Caco-2 (cell line): Measurements from ENCODE around the gene CRYGN. TPM values are rescaled to one million over a fixed set of nuclear protein-coding genes. Genes with fewer than 3 reads are reported as not detected.

Experiments
- BruUV-seq: library from RNA; stranded (reverse); fragments of 400-500 nt; replicated peaks from 2 replicates; lab custom pipeline; 2021; lab: Mats Ljungman, UMichigan
- CTCF ChIA-PET: fragments of 300-600 bp; sonication (Branson Sonifier 250); formaldehyde crosslinking; loops from one replicate; lab custom pipeline; 2022; ENCODE audit warnings: antibody characterized with exemption; lab: Charles Lee
- POLR2A ChIA-PET: fragments of 300-600 bp; sonication (Branson Sonifier 250); formaldehyde crosslinking; loops from one replicate; lab custom pipeline; 2022; ENCODE audit warnings: antibody characterized with exemption; lab: Charles Lee
- DNase-seq, 2 experiments: peaks; one replicate each; pipeline versions ENCODE4 v3.0.0 to v3.0.0-alpha.2; 2020 to 2022
- H3K27me3 ChIP-seq: replicated peaks from 2 replicates; pipeline ENCODE4 v1.6.0; 2011; ENCODE audit warnings: low read length; ENCODE audit not compliant: control insufficient read depth, insufficient read depth
- H3K36me3 ChIP-seq: 2 replicates; pipeline ENCODE4 v1.5.1; 2011; ENCODE audit warnings: low read length; ENCODE audit not compliant: control insufficient read depth, insufficient read depth
- H3K4me1 ChIP-seq: fragments of 250-450 bp; sonication (Bioruptor Pico); 2 replicates; pipeline ENCODE4 v1.5.1; 2020; ENCODE audit warnings: mild to moderate bottlenecking
- H3K4me3 ChIP-seq: 2 replicates; pipeline ENCODE4 v1.5.1; 2011; ENCODE audit warnings: low read depth, mild to moderate bottlenecking, control low read depth, low read length
- H3K9me3 ChIP-seq: fragments of 250-450 bp; sonication (Bioruptor Pico); 2 replicates; pipeline ENCODE4 v1.5.1; 2020; ENCODE audit warnings: mild to moderate bottlenecking, moderate library complexity
- H3K27ac Mint-ChIP-seq: one replicate; pipeline ENCODE4 v1.8.0; 2022; ENCODE audit warnings: mixed read lengths; ENCODE audit not compliant: unreplicated experiment
- H3K27me3 Mint-ChIP-seq: one replicate; pipeline ENCODE4 v1.8.0; 2022; ENCODE audit warnings: mixed read lengths; ENCODE audit not compliant: insufficient read depth, unreplicated experiment
- H3K36me3 Mint-ChIP-seq: one replicate; pipeline ENCODE4 v1.8.0; 2022; ENCODE audit warnings: mild to moderate bottlenecking, mixed read lengths; ENCODE audit not compliant: insufficient read depth, unreplicated experiment
- H3K4me1 Mint-ChIP-seq: one replicate; pipeline ENCODE4 v1.8.0; 2022; ENCODE audit warnings: low read depth, mixed read lengths; ENCODE audit not compliant: unreplicated experiment
- H3K4me3 Mint-ChIP-seq: one replicate; pipeline ENCODE4 v1.8.0; 2022; ENCODE audit warnings: mild to moderate bottlenecking, moderate library complexity, mixed read lengths; ENCODE audit not compliant: unreplicated experiment
- H3K9me3 Mint-ChIP-seq: one replicate; pipeline ENCODE4 v1.8.0; 2022; ENCODE audit warnings: mixed read lengths; ENCODE audit not compliant: unreplicated experiment
- CTCF ChIP-seq, 2 experiments: fragments of 200-600 bp in 1 of 2; IDR thresholded peaks; 1 replicate in 1 of 2; 2 replicates in 1 of 2; pipeline versions ENCODE4 v1.5.1 to v1.8.0; 2011 to 2022; ENCODE audit warnings: antibody characterized with exemption in 1 of 2, control low read depth in 1 of 2, inconsistent platforms in 1 of 2, low read depth in 1 of 2, low read length in 1 of 2, mild to moderate bottlenecking in 1 of 2, moderate library complexity in 1 of 2; ENCODE audit not compliant: insufficient read depth in 1 of 2, severe bottlenecking in 1 of 2, unreplicated experiment in 1 of 2
- intact Hi-C: fragments of 100-400 bp; cut with micrococcal nuclease; formaldehyde crosslinking; loops from one replicate; pipeline ENCODE4 v1.10.0; 2022; ENCODE audit not compliant: unreplicated experiment
- total RNA-seq: library from RNA; stranded (reverse); gene quantifications from 2 replicates; pipeline ENCODE4 v1.2.3, GENCODE V29; 2022

CRYGN gene
- total RNA-seq, 1 experiment from 2014 or later, result not detected

DNA sequence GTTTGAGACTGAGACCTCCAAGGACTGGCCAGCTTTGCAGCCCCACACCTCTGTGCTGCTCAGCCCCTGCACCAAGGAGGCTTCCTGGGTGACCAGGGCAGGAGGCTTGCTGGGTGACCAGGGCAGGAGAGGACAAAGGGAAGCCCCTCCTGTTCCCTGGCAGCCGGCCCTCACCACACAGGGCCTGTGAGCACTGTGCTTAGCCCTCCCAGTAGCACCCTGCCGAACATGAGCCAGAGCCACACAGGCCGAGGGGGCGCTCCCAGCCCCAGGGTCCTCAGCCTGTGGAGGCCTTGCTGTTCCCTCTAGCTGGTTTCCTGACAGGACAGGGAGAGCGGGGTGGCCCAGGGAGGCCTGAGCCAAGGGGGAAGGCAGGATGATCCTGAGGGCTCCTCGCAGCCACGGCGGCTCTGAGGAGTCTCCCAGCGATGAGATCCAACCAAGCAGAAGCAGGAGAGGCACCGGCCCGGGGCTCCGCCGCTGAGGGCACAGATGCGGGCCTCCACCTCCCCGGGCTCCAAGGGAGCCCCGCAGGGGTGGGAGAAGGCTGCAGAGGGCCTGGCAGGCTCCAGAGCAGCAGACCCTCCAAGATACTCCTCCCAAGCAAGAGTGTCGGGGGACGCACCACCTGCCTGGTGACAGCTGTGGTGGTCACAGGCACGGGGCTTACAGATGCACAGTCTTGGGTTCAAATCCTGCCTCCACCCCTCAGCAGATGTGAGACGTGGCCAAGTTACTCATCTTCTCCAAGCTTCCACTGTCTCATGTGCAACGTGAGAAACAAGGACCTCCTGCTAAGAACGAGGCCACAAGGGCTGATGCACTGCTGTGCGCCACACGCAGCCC lies 52.6 kb downstream of the CRYGN start:
- ChIA-PET CTCF (no interaction called here), POLR2A (no interaction called here)
- Mint-ChIP-seq H3K4me1 (no peaks in the 10 kb centered on the region), H3K36me3 (no peaks in the 10 kb centered on the region), H3K27ac (no peak overlapping the region), H3K4me3 (no peak overlapping the region), H3K27me3 (peaks cover 7% of the 10 kb centered on the region), H3K9me3 (no peaks in the 10 kb centered on the region)
- H3K36me3 ChIP-seq, result no peaks in the 10 kb centered on the region
- no TSS peak for BruUV-seq
- H3K4me3 ChIP-seq, result no peak overlapping the region
- intact Hi-C loops, result no loop called here
- no peaks in the 10 kb centered on the region for H3K4me1 ChIP-seq
- H3K27me3 ChIP-seq, result no peaks in the 10 kb centered on the region; the same call in 1 of the 2 replicates
- no peaks in the 10 kb centered on the region for H3K9me3 ChIP-seq
- no peak for TF ChIP-seq CTCF (IDR thresholded peaks at IDR 0.05; ENCODE audit: insufficient read depth in 1 of 2, low read depth in 1 of 2, low read length in 1 of 2, severe bottlenecking in 1 of 2, unreplicated experiment in 1 of 2)
- no peak for DNase-seq

GRCh38 chr7:151386301-151387160 lies 53.4 kb downstream of the CRYGN start:
- no peaks in the 10 kb centered on the region for H3K36me3 Mint-ChIP-seq
- no TSS peak for BruUV-seq
- Histone ChIP-seq H3K9me3 (no peaks in the 10 kb centered on the region), H3K36me3 (no peaks in the 10 kb centered on the region), H3K4me1 (peaks cover 6% of the 10 kb centered on the region), H3K4me3 (no peak overlapping the region), H3K27me3 (no peaks in the 10 kb centered on the region; the same call in 1 of the 2 replicates)
- TF ChIP-seq CTCF (IDR thresholded peaks at IDR 0.05; ENCODE audit: insufficient read depth in 1 of 2, low read depth in 1 of 2, low read length in 1 of 2, severe bottlenecking in 1 of 2, unreplicated experiment in 1 of 2), result no peak
- no peak overlapping the region for H3K27ac Mint-ChIP-seq
- intact Hi-C loops, result no loop called here
- no peak for DNase-seq
- POLR2A ChIA-PET, result no interaction called here
- H3K4me1 Mint-ChIP-seq, result no peaks in the 10 kb centered on the region
- H3K9me3 Mint-ChIP-seq, result no peaks in the 10 kb centered on the region
- CTCF ChIA-PET, result no interaction called here
- peaks cover 9% of the 10 kb centered on the region for H3K27me3 Mint-ChIP-seq
- no peak overlapping the region for H3K4me3 Mint-ChIP-seq

- H3K9me3 Mint-ChIP-seq, result no peaks in the 10 kb centered on the region
- H3K4me1 ChIP-seq, result peaks cover 11% of the 10 kb centered on the region
- ChIA-PET POLR2A (no interaction called here), CTCF (no interaction called here)
- peaks cover 9% of the 10 kb centered on the region for H3K27me3 Mint-ChIP-seq
- H3K4me1 Mint-ChIP-seq, result no peaks in the 10 kb centered on the region
- no TSS peak for BruUV-seq
- H3K27ac Mint-ChIP-seq, result no peak overlapping the region
- intact Hi-C loops, result no loop called here
- no peaks in the 10 kb centered on the region for H3K36me3 Mint-ChIP-seq
- no peak overlapping the region for H3K4me3 Mint-ChIP-seq
- H3K4me3 ChIP-seq, result no peak overlapping the region
- no peaks in the 10 kb centered on the region for H3K9me3 ChIP-seq
- DNase-seq, result no peak
- H3K36me3 ChIP-seq, result no peaks in the 10 kb centered on the region
- TF ChIP-seq CTCF (IDR thresholded peaks at IDR 0.05; ENCODE audit: insufficient read depth in 1 of 2, low read depth in 1 of 2, low read length in 1 of 2, severe bottlenecking in 1 of 2, unreplicated experiment in 1 of 2), result no peak
- H3K27me3 ChIP-seq, result no peaks in the 10 kb centered on the region; the same call in 1 of the 2 replicates
Observed at GRCh38 chr7:151385626-151386300, 54.2 kb downstream of the CRYGN start.
